NCI-H748 (cell line): ENCODE measurements around the gene FHIP1B.
"Not testable (repeated sequence)": the region's sequence is repeated elsewhere in the genome, so short reads cannot be mapped to it uniquely, and the experiment has no call there.

Experiments used
- DNase-seq: peaks from one replicate; lab custom pipeline; 2025; ENCODE audit not compliant: unreplicated experiment; lab: John Stamatoyannopoulos, UW

FHIP1B gene

GRCh38 chr11:6234387-6235107 is at the start of gene FHIP1B:
FHIP1B (minus strand) TSS chr11:6234636; CDS start chr11:6224516, 10,120 bp downstream.
- peak; percentile 99 for DNase-seq

- no peak for DNase-seq
Observed at GRCh38 chr11:6283453-6284023, 49.1 kb upstream of the FHIP1B start.

- DNase-seq = not testable (repeated sequence)
Observed at GRCh38 chr11:6280809-6281208, 46.4 kb upstream of the FHIP1B start.

GRCh38 chr11:6273188-6273587 is 38.8 kb upstream of the FHIP1B start:
- no peak for DNase-seq

- no peak for DNase-seq
Observed at GRCh38 chr11:6271598-6271997, 37.2 kb upstream of the FHIP1B start.

GRCh38 chr11:6270584-6271246 is 36.3 kb upstream of the FHIP1B start:
- DNase-seq = no peak

- no peak for DNase-seq
Observed at GRCh38 chr11:6269994-6270393, 35.6 kb upstream of the FHIP1B start.

GRCh38 chr11:6268820-6269219 is 34.4 kb upstream of the FHIP1B start:
- no peak for DNase-seq

- no peak for DNase-seq
Observed at GRCh38 chr11:6263662-6264061, 29.2 kb upstream of the FHIP1B start.

GRCh38 chr11:6260207-6260726 is 25.8 kb upstream of the FHIP1B start:
- peak; percentile 39 for DNase-seq

GRCh38 chr11:6258571-6259081 is 24.2 kb upstream of the FHIP1B start:
- DNase-seq = peak; percentile 77

- no peak for DNase-seq
Observed at GRCh38 chr11:6258141-6258540, 23.7 kb upstream of the FHIP1B start.

GRCh38 chr11:6253197-6253596 is 18.8 kb upstream of the FHIP1B start:
- DNase-seq = no peak

GRCh38 chr11:6251990-6252473 is 17.6 kb upstream of the FHIP1B start:
- DNase-seq = no peak

- peak; percentile 69 for DNase-seq
Observed at GRCh38 chr11:6251120-6251733, 16.8 kb upstream of the FHIP1B start.

GRCh38 chr11:6249770-6250555 is 15.5 kb upstream of the FHIP1B start:
- no peak for DNase-seq

GRCh38 chr11:6248897-6249296 is 14.5 kb upstream of the FHIP1B start:
- not testable (repeated sequence) for DNase-seq

- DNase-seq = no peak
Observed at GRCh38 chr11:6248248-6248647, 13.8 kb upstream of the FHIP1B start.

GRCh38 chr11:6245536-6245935 is 11.1 kb upstream of the FHIP1B start:
- no peak for DNase-seq

- DNase-seq = no peak
Observed at GRCh38 chr11:6241316-6241715, 6.9 kb upstream of the FHIP1B start.
